ENCODE results near the gene PRAMEF11.
"Not testable (repeated sequence)": the region's sequence is repeated elsewhere in the genome, so short reads cannot be mapped to it uniquely, and the experiment has no call there.

Gene PRAMEF11

GRCh38 chr1:12831310-12831709 lies at the start of gene PRAMEF11:
PRAMEF11 (minus strand) TSS chr1:12831410; CDS start chr1:12828789, 2,621 bp downstream.
- DNase-seq (ENCODE audit: low spot score): not testable (repeated sequence)

GRCh38 chr1:12878453-12878852 lies 47.2 kb upstream of the PRAMEF11 start:
- not testable (repeated sequence) for DNase-seq (ENCODE audit: low spot score)

- DNase-seq (ENCODE audit: low spot score): not testable (repeated sequence)
Observed at GRCh38 chr1:12863131-12863880, 32.1 kb upstream of the PRAMEF11 start.

- DNase-seq (ENCODE audit: low spot score): not testable (repeated sequence)
Observed at GRCh38 chr1:12856786-12857185, 25.6 kb upstream of the PRAMEF11 start, which contains the start of gene PRAMEF2. PRAMEF2 (plus strand) TSS chr1:12857086; CDS start chr1:12859010, 1,924 bp downstream.

GRCh38 chr1:12851779-12852178 lies 20.6 kb upstream of the PRAMEF11 start:
- no peak for DNase-seq (ENCODE audit: low spot score)

GRCh38 chr1:12848620-12849019 lies 17.4 kb upstream of the PRAMEF11 start, which contains the start of gene HNRNPCL1:
HNRNPCL1 (minus strand) TSS chr1:12848720; CDS start chr1:12848289, 431 bp downstream.
- DNase-seq (ENCODE audit: low spot score): not testable (repeated sequence)

GRCh38 chr1:12833251-12833650 lies 2.0 kb upstream of the PRAMEF11 start:
- not testable (repeated sequence) for DNase-seq (ENCODE audit: low spot score)

GRCh38 chr1:12819061-12819460 lies 12.1 kb downstream of the PRAMEF11 start:
- not testable (repeated sequence) for DNase-seq (ENCODE audit: low spot score)

- DNase-seq (ENCODE audit: low spot score): no peak
Observed at GRCh38 chr1:12811409-12811784, 19.8 kb downstream of the PRAMEF11 start.

GRCh38 chr1:12810691-12811408 lies 20.4 kb downstream of the PRAMEF11 start:
- no peak for DNase-seq (ENCODE audit: low spot score)

- DNase-seq (ENCODE audit: low spot score): no peak
Observed at GRCh38 chr1:12809933-12810332, 21.3 kb downstream of the PRAMEF11 start.

- no peak for DNase-seq (ENCODE audit: low spot score)
Observed at GRCh38 chr1:12799730-12800129, 31.5 kb downstream of the PRAMEF11 start.

GRCh38 chr1:12798911-12799310 lies 32.3 kb downstream of the PRAMEF11 start:
- no peak for DNase-seq (ENCODE audit: low spot score)

- not testable (repeated sequence) for DNase-seq (ENCODE audit: low spot score)
Observed at GRCh38 chr1:12791097-12791496, 40.1 kb downstream of the PRAMEF11 start, which contains the start of gene PRAMEF1. PRAMEF1 (plus strand) TSS chr1:12791397; CDS start chr1:12793228, 1,831 bp downstream.

- not testable (repeated sequence) for DNase-seq (ENCODE audit: low spot score)
Observed at GRCh38 chr1:12784729-12785128, 46.5 kb downstream of the PRAMEF11 start.

- DNase-seq (ENCODE audit: low spot score): not testable (repeated sequence)
Observed at GRCh38 chr1:12783783-12784182, 47.4 kb downstream of the PRAMEF11 start.

GRCh38 chr1:12781488-12781887 lies 49.7 kb downstream of the PRAMEF11 start:
- DNase-seq (ENCODE audit: low spot score): not testable (repeated sequence)

GRCh38 chr1:12778907-12779306 lies 52.3 kb downstream of the PRAMEF11 start:
- no peak for DNase-seq (ENCODE audit: low spot score)

- no peak for DNase-seq (ENCODE audit: low spot score)
Observed at GRCh38 chr1:12778061-12778460, 53.1 kb downstream of the PRAMEF11 start.

GRCh38 chr1:12776801-12777557 lies 54.2 kb downstream of the PRAMEF11 start:
- DNase-seq (ENCODE audit: low spot score): no peak

- DNase-seq (ENCODE audit: low spot score): no peak
Observed at GRCh38 chr1:12775443-12775842, 55.8 kb downstream of the PRAMEF11 start.

GRCh38 chr1:12774801-12775345 lies 56.3 kb downstream of the PRAMEF11 start:
- DNase-seq (ENCODE audit: low spot score): no peak
